Hepatic stellate cell (primary cell): ENCODE measurements around the gene RNF10.
A peak's percentile ranks its signal among the peaks of the same experiment; 100 is the strongest.
"Not testable (repeated sequence)": the region's sequence is repeated elsewhere in the genome, so short reads cannot be mapped to it uniquely, and the experiment has no call there.

ENCODE experiments used
- DNase-seq: peaks from one replicate; pipeline ENCODE4 v3.0.0; 2011; ENCODE audit warnings: low spot score

RNF10 gene

GRCh38 chr12:120580787-120581723 lies 46.9 kb downstream of the RNF10 start, which contains the start of gene POP5:
POP5 (minus strand) TSS chr12:120581402; CDS start chr12:120581362, 40 bp downstream.
- DNase-seq = peak; percentile 95

GRCh38 chr12:120581998-120582397 lies 47.8 kb downstream of the RNF10 start:
- no peak for DNase-seq

- peak; percentile 75 for DNase-seq
Observed at GRCh38 chr12:120583478-120584030, 49.4 kb downstream of the RNF10 start.

- peak; percentile 50 for DNase-seq
Observed at GRCh38 chr12:120584343-120585149, 50.4 kb downstream of the RNF10 start.

- DNase-seq = no peak
Observed at GRCh38 chr12:120586206-120586605, 52.0 kb downstream of the RNF10 start.

GRCh38 chr12:120586860-120587259 lies 52.7 kb downstream of the RNF10 start:
- no peak for DNase-seq

GRCh38 chr12:120588371-120588770 lies 54.2 kb downstream of the RNF10 start:
- no peak for DNase-seq

GRCh38 chr12:120588948-120589930 lies 55.1 kb downstream of the RNF10 start:
- no peak for DNase-seq

- DNase-seq = no peak
Observed at GRCh38 chr12:120590741-120591407, 56.7 kb downstream of the RNF10 start.

GRCh38 chr12:120592121-120593049 lies 58.2 kb downstream of the RNF10 start:
- DNase-seq = no peak

- DNase-seq = no peak
Observed at GRCh38 chr12:120596901-120597300, 62.7 kb downstream of the RNF10 start.

GRCh38 chr12:120597861-120598260 lies 63.7 kb downstream of the RNF10 start:
- no peak for DNase-seq

- DNase-seq = peak; percentile 50
Observed at GRCh38 chr12:120598674-120599463, 64.7 kb downstream of the RNF10 start.

- no peak for DNase-seq
Observed at GRCh38 chr12:120599672-120600552, 65.8 kb downstream of the RNF10 start.

- DNase-seq = not testable (repeated sequence)
Observed at GRCh38 chr12:120602416-120602815, 68.3 kb downstream of the RNF10 start.

GRCh38 chr12:120610560-120610959 lies 76.4 kb downstream of the RNF10 start:
- no peak for DNase-seq

- DNase-seq = not testable (repeated sequence)
Observed at GRCh38 chr12:120611534-120611933, 77.4 kb downstream of the RNF10 start.

GRCh38 chr12:120614848-120615247 lies 80.7 kb downstream of the RNF10 start:
- no peak for DNase-seq
